Measurements from ENCODE around the gene CRK.
A peak's percentile ranks its signal among the peaks of the same experiment; 100 is the strongest.
"Not testable (repeated sequence)": the region's sequence is repeated elsewhere in the genome, so short reads cannot be mapped to it uniquely, and the experiment has no call there.

The CRK gene

DNA sequence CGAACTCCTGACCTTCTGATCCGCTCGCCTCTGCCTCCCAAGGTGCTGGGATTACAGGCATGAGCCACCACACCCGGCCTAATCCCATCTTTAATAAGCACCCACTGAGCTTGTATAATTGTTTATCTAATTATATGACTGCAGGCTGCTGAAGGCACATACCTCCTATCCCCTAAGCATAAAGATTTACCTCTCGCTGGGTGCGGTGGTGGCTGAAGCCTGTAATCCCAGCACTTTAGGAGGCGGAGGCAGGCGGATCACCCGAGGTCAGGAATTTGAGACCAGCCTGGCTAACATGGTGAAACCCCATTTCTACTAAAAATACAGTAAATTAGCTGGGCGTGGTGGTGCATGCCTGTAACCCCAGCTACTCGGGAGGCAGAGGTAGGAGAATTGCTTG lies 35.9 kb downstream of the CRK start:
- no peak for DNase-seq

DNA sequence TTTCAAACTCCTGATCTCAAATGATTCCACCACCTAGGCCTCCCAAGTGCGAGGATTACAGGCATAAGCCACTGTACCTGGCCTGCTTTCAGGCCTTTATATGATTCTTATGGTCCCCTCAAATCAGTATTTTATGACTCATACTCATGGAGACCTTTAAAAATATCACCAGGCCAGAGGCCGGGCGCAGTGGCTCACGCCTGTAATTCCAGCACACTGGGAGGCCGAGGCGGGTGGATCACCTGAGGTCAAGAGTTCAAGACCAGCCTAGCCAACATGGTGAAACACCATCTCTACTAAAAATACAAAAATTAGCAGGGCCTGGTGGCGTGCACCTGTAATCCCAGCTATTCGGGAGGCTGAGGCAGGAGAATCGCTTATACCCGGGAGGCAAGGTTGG lies 37.6 kb downstream of the CRK start:
- not testable (repeated sequence) for DNase-seq

DNA sequence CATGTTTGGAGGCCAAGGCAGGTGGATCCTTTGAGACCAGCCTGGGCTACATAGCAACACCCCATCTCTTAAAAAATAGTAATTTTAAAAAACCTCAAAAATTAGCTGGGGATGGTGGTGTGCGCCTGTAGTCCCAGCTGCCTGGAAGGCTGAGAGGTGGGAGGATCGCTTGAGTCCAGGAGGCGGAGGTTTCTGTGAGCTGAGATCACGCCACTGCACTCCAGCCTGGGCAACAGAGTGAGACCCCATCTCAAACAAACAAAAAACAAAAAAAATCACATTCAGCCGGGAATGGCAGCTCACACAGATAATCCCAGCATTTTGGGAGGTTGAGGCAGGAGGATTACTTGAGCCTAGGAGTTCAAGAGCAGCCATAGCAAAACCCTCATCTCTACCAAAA lies 39.6 kb downstream of the CRK start:
- DNase-seq, result no peak

DNA sequence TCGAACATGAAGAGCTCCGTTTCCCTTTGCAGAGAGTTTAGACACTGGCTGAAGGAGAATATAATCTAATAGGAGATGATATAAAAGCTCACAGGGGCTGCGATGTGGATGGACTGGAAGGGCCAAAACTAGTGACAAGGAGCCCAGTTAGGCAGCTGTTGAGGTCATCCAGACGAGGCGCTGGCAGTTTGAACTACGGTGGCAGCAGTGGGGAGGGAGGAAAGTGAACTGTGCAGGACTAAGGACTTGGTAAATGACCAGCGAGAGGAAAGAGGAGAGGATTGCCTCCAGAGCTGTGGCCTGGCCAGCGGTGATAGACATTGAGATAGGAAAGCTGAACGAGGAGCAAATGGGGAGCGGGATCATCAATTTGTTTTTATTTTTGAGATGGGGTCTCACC lies 41.4 kb downstream of the CRK start:
- no peak for DNase-seq

DNA sequence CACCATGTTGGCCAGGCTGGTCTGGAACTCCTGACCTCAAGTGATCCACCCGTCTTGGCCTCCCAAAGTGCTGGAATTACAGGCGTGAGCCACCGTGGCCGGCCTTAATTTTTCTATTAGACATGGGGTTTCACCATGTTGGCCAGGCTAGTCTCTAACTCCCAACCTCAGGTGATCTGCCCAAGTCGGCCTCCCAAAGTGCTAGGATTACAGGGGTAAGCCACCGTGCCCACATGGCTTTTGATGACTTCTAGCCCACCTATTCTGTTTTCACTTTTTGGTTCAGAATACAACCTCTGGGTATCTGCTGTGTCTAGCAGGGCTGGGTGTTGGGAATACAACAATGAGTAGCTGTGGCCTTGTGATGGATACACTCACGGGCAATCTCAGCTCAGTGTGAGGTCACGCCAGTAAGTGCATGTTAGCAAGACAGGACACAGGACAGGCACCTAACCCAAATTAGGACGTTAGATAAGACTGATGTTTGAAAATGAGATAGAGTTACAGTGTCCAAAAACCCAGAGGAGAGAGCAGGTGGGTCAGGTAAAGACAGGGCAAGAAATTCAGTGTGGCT lies 41.9 kb downstream of the CRK start:
- DNase-seq, result no peak

DNA sequence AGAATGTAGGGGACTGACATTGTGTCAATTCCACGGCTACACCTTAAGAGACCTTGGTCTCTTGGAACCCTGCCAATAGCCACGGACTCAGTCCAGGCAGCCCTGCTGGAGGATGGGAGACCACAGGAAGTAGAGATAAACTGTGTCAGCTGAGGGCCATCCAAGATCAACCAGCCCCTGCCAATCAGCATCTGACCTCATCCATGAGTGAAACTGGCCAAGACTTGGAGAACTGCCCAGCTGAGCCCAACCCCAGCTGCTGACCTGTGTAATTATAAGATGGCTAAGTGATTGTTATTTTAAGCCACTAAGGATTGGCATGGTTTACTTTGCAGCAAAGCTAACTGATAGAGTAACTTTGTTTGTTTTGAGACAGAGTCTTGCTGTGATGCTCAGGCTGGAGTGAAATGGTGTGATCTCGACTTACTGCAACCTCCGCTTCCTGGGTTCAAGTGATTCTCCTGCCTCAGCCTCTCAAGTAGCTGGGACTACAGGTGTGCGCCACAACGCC lies 42.7 kb downstream of the CRK start:
- no peak for DNase-seq

DNA sequence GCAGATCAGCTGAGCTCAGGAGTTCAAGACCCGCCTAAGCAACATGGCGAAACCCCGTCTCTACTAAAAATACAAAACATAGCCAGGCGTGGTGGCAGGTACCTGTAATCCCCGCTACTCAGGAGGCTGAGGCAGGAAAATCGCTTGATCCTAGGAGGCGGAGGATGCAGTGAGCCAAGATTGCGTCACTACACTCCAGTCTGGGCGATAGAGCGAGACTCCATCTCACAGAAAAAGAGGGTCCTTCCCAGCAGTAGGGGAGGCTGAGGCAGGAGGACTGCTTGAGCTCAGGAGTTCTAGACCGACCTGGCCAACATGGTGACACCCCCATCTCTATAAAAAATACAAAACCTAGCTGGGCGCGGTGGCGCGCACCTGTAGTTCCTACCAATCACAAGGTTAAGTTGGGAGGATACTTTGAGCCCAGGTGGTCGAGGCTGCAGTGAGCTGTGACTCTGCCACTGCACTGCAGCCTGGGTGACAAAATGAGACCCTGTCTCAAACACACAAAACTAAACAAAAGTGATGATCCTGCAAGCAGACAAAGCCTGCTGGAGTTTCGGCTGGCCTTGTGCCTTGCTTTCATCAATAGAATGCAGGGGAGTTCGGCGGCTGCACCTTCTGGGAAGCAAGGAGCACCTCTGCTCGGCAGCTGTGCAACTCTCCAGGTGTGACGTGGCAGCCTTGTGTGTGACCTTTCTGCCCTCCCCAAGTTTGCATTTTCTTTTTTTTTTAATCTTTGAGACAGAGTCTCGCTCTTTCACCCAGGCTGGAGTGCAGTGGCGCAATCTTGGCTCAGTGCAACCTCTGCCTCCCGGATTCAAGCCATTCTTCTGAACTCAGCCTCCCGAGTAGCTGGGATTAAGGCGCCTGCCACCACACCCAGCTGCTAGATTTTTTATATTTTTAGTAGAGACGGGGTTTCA lies 43.6 kb downstream of the CRK start:
- DNase-seq, result no peak

DNA sequence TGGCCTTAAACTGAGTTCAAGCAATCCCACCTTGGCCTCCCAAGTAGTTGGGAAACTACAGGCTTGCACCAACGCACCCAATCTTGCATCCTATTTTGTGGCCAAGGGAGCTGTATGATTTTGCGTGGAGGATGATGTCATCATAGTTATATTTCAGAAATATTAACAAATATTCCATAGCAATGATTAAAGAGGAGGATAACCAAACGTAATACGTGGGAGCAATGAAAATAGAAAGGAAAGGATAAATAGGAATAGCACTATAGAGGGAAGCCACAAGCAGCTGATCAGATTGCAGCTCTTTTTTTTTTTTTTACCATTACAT lies 53.8 kb downstream of the CRK start:
- no peak for DNase-seq

DNA sequence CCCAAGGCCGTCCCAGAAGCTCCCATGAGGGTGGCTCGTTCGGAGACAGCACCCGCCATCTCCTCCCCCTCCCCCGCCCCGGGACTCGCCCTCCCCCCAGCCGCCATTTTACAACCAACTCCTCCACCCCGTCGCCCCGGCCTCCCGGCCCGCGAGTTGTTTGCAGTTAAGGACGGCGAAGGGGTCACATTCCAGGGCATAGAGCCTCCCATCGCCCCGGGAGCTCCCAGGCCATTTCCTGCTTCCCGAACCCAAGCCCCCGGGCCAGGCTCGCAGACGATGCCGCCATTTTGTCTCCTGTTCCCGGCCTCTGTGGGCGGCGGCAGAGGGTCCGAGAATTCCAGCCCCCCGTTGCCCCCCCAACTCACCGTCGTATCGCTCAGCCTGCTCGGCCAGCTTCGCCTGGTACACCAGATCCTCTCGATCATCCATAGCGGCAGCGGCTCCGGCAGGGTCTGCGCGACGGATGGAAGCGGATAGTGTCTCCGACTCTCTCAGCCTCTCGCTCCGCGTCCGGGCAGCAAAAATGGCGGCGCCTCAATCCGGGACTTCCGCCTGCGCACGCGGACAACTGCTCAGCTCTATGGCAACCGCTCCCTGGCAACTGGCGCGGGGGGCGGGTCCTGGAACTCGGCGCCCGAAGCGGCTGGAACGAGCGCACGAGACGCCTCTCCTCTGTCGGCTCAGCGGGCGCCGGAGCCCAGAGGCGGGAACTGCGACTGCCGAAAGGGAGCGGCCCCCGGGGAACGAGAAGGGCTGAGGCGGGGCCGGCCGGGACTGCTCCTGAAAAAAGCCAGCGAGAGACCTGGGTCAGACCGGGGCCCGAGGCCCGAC lies 56.1 kb downstream of the CRK start, which contains the start of gene YWHAE:
Gene YWHAE, minus strand, starts transcription at position 544 of the 834 bp plus-strand sequence. Its CDS starts 112 bp downstream, at position 432.
- DNase-seq, result peak; percentile 95

DNA sequence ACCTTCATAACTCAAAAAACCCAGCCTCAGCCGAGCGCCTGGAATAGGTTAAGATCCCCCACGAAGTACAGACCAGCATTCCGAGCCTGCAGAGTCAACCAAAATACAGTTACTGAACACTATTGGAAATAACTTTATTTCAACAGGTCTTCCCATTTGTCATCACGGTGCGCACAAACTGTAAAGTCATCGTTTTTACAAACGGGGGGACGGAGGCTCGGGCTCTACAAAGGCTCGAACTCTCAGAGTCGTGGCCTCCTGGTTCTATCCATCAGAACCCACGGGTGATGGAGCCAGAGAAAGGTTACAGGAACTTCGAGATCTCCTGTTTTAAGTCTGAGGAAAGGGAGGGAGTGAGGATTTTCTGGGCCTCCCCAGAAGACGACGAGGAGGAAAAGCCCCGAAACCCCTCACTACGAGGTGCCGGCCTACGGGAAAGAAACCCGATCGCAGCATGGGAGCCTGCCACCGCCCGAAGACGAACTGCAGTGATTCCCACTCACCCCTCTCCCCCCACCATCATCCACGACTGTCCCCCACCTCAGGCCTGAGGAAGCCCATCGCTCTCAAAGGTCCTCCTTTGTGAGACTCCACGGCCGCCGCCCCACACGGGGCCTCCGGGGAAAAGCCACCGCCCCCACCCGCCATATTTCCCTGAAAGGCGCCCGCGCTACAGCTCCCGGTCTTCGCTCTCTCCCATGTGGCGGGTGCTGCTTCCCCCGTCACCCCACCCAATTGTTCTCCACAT lies 56.9 kb downstream of the CRK start:
- DNase-seq, result peak; percentile 24

DNA sequence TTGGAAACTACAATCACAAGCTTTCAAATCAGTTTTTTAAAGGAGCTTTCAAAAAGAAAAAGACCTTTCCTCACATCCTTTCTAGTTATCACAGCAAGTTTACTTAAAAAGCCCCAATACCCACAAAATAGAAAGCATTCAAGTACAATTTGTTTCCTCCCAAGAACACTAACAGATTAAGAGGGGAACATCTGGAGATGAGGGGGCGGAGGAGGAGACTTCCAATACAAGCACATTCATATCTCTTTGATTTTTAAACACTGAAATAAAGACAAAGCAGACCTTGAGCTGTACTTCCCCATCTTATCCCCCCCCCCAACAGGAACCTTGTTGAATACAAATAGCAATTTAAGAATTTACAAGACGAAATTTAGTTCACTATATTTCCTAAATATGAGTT lies 58.0 kb downstream of the CRK start:
- no peak for DNase-seq

DNA sequence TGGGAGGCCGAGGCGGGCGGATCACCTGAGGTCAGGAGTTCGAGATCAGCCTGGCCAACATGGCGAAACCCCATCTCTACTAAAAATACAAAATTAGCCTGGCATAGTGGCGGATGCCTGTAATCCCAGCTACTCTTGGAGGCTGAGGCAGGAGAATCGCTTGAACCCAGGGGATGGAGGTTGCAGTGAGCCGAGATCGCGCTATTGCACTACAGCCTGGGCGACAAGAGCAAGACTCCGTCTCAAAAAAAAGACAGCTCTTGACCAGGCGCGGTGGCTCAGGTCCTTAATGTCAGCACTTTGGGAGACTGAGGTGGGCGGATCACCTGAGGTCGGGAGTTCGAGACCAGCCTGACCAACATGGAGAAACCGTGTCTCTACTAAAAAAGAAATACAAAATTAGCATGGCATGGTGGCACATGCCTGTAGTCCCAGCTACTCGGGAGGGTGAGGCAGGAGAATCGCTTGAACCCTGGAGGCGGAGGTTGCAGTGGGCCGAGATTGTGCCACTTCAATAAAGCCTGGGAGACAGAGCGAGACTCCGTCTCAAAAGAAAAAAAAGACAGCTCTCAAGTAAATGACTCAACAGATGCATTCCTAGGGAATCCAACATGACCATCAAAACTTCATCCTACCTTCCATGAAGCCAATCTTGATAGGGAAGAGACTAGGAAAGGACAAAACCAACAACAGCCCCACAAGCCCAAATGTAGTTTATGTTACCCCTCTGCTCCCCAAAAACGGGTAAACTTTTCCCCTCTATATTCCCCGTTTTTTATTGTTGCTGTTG lies 60.0 kb downstream of the CRK start:
- not testable (repeated sequence) for DNase-seq

DNA sequence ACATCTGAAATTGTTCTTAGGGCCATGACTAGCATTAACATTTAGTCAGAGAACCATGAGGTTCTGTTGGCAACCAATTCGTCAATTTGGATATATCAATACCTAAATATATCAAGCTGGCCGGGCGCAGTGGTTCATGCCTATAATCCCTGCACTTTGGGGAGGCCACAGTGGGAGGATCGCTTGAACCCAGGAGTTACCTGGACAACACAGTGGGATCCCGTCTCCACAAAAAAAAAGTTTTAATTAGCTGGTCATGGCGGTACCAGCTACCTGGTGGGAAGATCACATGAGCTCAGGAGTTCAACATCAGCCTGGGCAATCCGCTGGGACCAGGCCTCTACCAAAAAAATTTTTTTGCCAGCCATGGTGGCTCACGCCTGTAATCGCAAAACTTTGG lies 64.5 kb downstream of the CRK start:
- DNase-seq, result no peak

DNA sequence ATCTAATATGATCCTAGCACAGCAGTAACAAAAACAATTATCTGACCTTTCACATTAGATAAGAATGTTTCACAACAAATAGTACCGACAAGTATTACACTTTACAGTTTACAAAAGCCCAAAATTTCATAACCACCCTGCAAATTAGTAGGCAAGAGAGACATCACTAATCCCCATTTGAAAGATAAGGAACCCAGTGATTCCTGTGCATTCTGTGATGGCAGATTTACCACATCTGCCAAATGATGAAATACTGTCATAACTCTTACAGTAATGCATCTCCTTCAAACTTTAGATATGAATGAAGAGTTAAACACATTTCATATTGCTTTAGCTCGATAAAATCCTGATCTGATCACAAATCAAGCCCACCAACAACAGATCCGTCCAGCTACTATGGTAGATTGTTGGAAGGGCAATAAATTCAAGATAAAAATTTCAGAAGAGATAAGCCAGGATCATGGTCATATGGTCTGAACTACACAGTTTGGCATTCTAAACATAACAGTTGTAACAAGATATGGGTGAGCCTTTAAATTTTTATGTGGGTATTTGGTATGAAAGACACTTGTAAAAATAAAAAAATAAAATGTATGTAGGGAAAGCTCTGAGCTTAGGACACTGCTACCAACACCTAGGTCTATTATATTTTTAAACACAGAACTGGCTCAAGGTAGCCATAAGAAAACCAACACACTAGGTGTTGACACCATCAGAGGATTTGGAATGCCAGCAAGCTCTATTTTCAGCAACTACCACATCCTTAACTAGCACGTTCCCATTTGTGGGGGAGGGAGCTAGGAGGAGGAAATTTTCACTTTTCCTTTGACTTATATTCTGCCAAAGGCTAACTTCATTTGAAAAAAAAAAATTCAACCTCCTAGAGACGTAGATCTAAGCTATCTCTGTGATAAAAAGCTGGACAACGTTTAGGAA lies 65.3 kb downstream of the CRK start:
- no peak for DNase-seq

DNA sequence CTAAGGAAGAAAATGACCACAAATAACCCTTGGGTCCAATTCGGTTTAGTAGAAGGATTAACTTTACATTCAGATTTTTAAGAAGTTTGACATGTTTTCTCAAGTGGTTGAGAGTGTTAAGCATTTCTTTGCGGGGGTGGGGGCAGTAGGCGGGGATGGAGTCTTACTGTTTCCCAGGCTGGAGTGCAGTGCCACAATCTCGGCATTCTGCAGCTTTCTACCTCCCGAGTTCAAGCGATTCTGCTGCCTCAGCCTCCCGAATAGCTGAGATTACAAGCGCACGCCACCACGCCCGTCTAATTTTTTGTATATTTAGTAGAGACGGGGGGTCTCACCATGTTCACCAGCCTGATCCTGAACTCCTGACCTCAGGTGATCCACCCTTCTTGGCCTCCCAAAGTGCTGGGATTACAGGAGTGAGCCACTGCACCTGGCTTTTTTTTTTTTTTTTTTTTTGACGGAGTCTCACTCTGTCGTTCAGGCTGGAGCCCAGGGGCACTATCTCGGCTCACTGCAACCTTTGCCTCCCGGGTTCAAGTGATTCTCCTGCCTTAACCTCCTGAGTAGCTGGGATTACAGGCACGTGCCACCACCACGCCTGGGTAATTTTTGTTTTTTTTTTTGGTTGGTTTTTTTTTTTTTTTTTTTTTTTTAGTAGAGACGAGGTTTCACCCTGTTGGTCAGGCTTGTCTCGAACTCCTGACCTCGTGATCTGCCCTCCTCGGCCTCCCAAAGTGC lies 68.4 kb downstream of the CRK start:
- not testable (repeated sequence) for DNase-seq

DNA sequence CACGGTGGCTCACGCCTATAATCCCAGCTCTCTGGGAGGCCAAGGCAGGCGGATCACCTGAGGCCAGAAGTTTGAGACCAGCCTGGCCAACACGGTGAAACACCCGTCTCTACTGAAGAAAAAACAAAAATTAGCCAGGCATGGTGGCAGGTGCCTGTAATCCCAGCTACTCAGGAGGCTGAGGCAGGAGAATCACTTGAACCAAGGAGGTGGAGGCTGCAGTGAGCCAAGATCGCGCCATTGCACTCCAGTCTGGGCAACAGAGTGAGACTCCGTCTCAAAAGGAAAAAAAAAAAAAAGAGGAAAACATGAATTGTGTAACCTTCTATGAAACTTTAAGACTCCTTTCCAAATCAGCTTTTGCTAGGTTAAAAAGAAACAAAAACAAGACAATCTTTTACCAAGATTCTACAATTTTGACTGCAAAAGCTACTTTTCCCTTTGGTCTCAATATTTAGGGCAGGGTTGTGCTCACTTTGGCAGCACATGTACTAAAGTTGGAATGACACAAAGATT lies 69.3 kb downstream of the CRK start:
- DNase-seq, result not testable (repeated sequence)

DNA sequence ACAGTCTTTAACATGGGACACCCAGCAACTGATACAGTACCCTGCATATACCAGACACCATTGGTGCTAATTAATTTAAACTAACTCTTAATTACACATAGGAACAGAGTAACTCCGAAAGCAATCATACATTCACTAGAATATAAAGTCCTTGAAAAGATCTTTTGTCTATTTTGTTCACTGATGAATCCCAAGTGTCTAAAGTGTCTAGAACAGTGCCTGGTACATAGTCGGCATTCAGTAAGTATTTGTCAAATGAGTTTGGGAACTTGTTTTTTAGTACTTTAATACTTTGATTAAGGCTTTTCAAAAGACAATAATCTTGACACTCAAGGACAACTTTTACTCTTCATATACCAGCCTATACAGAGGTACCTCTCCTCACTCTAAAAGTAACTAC lies 69.8 kb downstream of the CRK start:
- DNase-seq, result no peak

DNA sequence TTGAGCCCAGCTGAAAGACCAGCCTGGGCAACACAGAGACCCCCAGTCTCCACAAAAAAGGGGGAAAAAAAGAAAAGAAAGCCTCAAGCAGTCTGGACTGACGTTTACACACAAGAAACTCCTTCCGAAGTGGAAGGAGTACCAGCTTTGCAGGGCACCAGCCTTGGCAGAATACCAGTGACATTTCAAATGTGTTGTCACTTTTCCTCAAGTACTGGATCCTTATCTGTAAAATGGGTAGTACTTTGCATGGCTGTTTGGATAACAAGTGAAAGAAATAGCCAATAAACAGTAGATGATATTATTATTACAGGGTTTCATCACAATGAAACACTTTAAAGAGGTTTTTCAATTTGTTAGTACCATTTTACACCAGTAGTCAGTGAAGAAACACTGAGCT lies 70.2 kb downstream of the CRK start:
- DNase-seq, result no peak

DNA sequence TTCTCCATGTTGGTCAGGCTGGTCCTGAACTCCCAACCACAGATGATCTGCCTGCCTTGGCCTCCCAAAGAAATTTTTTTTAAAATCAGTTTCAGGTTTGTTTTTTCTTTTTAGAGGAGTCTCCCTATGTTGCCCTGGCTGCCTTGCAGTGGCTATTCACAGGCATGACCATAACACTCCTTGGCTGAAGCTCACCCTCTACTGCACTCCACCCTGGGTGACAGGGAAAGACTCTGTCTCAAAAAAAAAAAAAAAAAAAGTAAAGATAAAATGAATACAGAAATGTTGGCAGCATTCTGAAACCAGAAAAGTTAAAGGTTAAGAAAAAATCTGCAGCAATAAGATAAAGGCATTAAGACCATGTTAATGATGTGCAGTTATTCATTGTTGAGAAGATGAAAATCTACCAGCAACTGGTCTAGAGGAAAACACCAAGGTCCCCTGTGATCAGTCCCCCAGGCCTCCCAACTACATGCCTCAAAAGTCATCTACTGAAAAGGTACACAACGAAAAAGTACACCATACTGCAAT lies 71.1 kb downstream of the CRK start:
- DNase-seq, result no peak

All from CD4-positive, alpha-beta T cell treated with Interleukin-10 for 1 hour (primary cell).